Osteocyte (in vitro differentiated cells): Measurements from ENCODE around the gene BCL3. TPM values are rescaled to one million over a fixed set of nuclear protein-coding genes. Genes with fewer than 3 reads are reported as not detected.
A peak's percentile ranks its signal among the peaks of the same experiment; 100 is the strongest.

Experiments used
- DNase-seq: peaks from one replicate; pipeline ENCODE4 v3.0.0; 2021; ENCODE audit warnings: mixed read lengths; ENCODE audit not compliant: unreplicated experiment; ENCODE audit errors: extremely low spot score
- H3K27ac Mint-ChIP-seq: one replicate; pipeline ENCODE4 v1.8.0; 2021; ENCODE audit warnings: mild to moderate bottlenecking, mixed read lengths; ENCODE audit not compliant: unreplicated experiment
- H3K27me3 Mint-ChIP-seq: one replicate; pipeline ENCODE4 v1.8.0; 2021; ENCODE audit warnings: mixed read lengths; ENCODE audit not compliant: unreplicated experiment
- H3K36me3 Mint-ChIP-seq: one replicate; pipeline ENCODE4 v1.8.0; 2021; ENCODE audit warnings: mixed read lengths; ENCODE audit not compliant: unreplicated experiment
- H3K4me1 Mint-ChIP-seq: one replicate; pipeline ENCODE4 v1.8.0; 2021; ENCODE audit warnings: mixed read lengths; ENCODE audit not compliant: unreplicated experiment
- H3K4me3 Mint-ChIP-seq: one replicate; pipeline ENCODE4 v1.8.0; 2021; ENCODE audit warnings: mild to moderate bottlenecking, moderate library complexity, mixed read lengths; ENCODE audit not compliant: unreplicated experiment
- H3K9me3 Mint-ChIP-seq: one replicate; pipeline ENCODE4 v1.8.0; 2021; ENCODE audit warnings: mixed read lengths; ENCODE audit not compliant: unreplicated experiment
- CTCF ChIP-seq: fragments of 200-600 bp; sonication (generic); IDR thresholded peaks from 2 replicates; pipeline ENCODE4 v1.5.0; 2021; ENCODE audit warnings: antibody characterized with exemption, mild to moderate bottlenecking, moderate library complexity
- total RNA-seq: library from RNA; stranded (reverse); gene quantifications from 2 replicates; pipeline ENCODE4 v1.2.1, GENCODE V29; 2021

BCL3 gene
- total RNA-seq, 1 donor from 2014 or later: 15.3 TPM

GRCh38 chr19:44752123-44752815 lies 3.8 kb downstream of the BCL3 start:
- Mint-ChIP-seq H3K27me3 (no peaks in the 10 kb centered on the region), H3K9me3 (no peaks in the 10 kb centered on the region), H3K4me1 (peaks cover 68% of the 10 kb centered on the region), H3K4me3 (peak overlapping the region; percentile 32), H3K27ac (peak overlapping the region; percentile 94), H3K36me3 (peaks cover 5% of the 10 kb centered on the region)
- no peak for DNase-seq
- no peak for TF ChIP-seq CTCF

- peak; percentile 93 for DNase-seq
- no peaks in the 10 kb centered on the region for H3K27me3 Mint-ChIP-seq
- H3K9me3 Mint-ChIP-seq: no peaks in the 10 kb centered on the region
- peaks cover 70% of the 10 kb centered on the region for H3K4me1 Mint-ChIP-seq
- H3K27ac Mint-ChIP-seq: peak overlapping the region; percentile 94
- no peak for TF ChIP-seq CTCF
- H3K36me3 Mint-ChIP-seq: peaks cover 5% of the 10 kb centered on the region
- peak overlapping the region; percentile 57 for H3K4me3 Mint-ChIP-seq
Measured at GRCh38 chr19:44752816-44753625, 4.5 kb downstream of the BCL3 start.

- H3K4me1 Mint-ChIP-seq: peaks cover 74% of the 10 kb centered on the region
- peaks cover 5% of the 10 kb centered on the region for H3K36me3 Mint-ChIP-seq
- no peak for DNase-seq
- no peaks in the 10 kb centered on the region for H3K27me3 Mint-ChIP-seq
- TF ChIP-seq CTCF: no peak
- peak overlapping the region; percentile 67 for H3K4me3 Mint-ChIP-seq
- peak overlapping the region; percentile 94 for H3K27ac Mint-ChIP-seq
- no peaks in the 10 kb centered on the region for H3K9me3 Mint-ChIP-seq
Measured at GRCh38 chr19:44753626-44753931, 5.1 kb downstream of the BCL3 start.

DNA sequence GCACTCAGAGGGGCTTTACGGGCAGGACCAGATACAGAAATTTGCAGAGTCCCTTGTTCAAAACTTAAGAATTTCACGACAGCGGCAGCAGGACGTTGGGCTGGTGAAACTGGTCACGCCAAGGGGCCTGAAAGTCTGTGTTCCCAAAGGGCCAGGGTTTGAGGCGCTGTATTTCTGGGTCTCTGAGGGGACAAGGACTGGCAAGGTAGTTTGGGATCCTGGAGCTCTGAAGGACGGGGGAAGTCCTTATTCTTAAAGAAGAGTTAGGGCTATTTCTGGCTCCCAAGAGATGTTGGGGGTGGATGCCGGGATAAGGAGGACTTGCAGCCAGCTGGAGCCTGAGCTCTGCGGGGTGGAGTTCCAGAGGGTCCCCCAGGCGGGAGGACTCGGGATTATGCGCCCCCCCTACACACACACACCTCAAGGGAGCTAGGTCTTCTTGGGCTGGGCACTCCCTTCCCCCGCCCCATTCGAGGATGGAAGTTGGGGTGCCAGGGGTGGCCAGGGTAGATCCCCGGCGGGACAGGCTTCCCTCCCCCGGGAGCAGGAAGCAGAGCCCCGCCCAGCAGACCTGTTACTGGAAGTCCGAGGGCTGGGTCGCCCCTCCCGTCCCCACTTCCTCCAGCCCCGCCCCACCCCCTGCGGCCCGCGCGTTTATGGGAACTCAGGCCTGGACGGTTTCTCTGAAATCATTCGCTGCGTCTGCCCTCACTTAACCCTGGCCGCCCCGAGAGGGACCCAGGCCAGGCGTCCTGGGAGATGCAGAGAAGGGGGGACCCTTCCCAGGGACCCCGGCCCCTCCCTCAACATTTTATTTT lies 5.6 kb downstream of the BCL3 start:
- no peaks in the 10 kb centered on the region for H3K9me3 Mint-ChIP-seq
- H3K27ac Mint-ChIP-seq: peak overlapping the region; percentile 94
- no peak for TF ChIP-seq CTCF
- H3K36me3 Mint-ChIP-seq: peaks cover 5% of the 10 kb centered on the region
- H3K4me3 Mint-ChIP-seq: peak overlapping the region; percentile 67
- H3K4me1 Mint-ChIP-seq: peaks cover 75% of the 10 kb centered on the region
- peak; percentile 88 for DNase-seq
- H3K27me3 Mint-ChIP-seq: no peaks in the 10 kb centered on the region

GRCh38 chr19:44754750-44755080 lies 6.2 kb downstream of the BCL3 start:
- Mint-ChIP-seq H3K27ac (peak overlapping the region; percentile 84), H3K4me3 (peak overlapping the region; percentile 67), H3K4me1 (peaks cover 71% of the 10 kb centered on the region), H3K9me3 (no peaks in the 10 kb centered on the region), H3K36me3 (peaks cover 7% of the 10 kb centered on the region), H3K27me3 (no peaks in the 10 kb centered on the region)
- no peak for TF ChIP-seq CTCF
- no peak for DNase-seq
